ENCODE results near the gene TACC3. TPM values are rescaled to one million over a fixed set of nuclear protein-coding genes. Genes with fewer than 3 reads are reported as not detected.

TACC3 gene
- total RNA-seq, 1 donor from 2014 or later, result 15.0 TPM

GRCh38 chr4:1708581-1708980 is 12.7 kb upstream of the TACC3 start:
- no peak overlapping the region for H3K9ac ChIP-seq (ENCODE audit: low read length)
- H3K27me3 ChIP-seq (ENCODE audit: insufficient read depth, low read length), result no peaks in the 10 kb centered on the region
- H3K9me3 Mint-ChIP-seq (ENCODE audit: unreplicated experiment), result no peaks in the 10 kb centered on the region
- peak overlapping the region; percentile 29 for H3K4me3 Mint-ChIP-seq (ENCODE audit: unreplicated experiment)
- DNase-seq (ENCODE audit: low read depth) (no peak), FAIRE-seq (no peak)
- peaks cover 64% of the 10 kb centered on the region for H4K20me1 ChIP-seq (ENCODE audit: insufficient read depth, low read length)
- H3K9me3 ChIP-seq (ENCODE audit: insufficient read depth, low read depth, low read length), result no peaks in the 10 kb centered on the region
- peaks cover 82% of the 10 kb centered on the region for H3K79me2 ChIP-seq (ENCODE audit: insufficient read depth, low read length)
- H3K36me3 Mint-ChIP-seq (ENCODE audit: low read depth, unreplicated experiment), result peaks cover 21% of the 10 kb centered on the region
- H3K4me3 ChIP-seq (ENCODE audit: insufficient read depth, low read depth, low read length), result no peak overlapping the region
- no peak overlapping the region for H3K27ac ChIP-seq (ENCODE audit: low read depth, low read length)
- no peak overlapping the region for H3K27ac Mint-ChIP-seq (ENCODE audit: unreplicated experiment)
- peaks cover 6% of the 10 kb centered on the region for H3K4me1 ChIP-seq (ENCODE audit: insufficient read depth, low read length)
- peaks cover 17% of the 10 kb centered on the region for H3K4me1 Mint-ChIP-seq (ENCODE audit: low read depth, unreplicated experiment)
- TF ChIP-seq CTCF (IDR thresholded peaks at IDR 0.05; ENCODE audit: insufficient read depth, low read depth, low read length), result no peak
- peaks cover 6% of the 10 kb centered on the region for H3K36me3 ChIP-seq (ENCODE audit: insufficient read depth, low read length)
- H3K4me2 ChIP-seq (ENCODE audit: low read length), result no peak overlapping the region
- no peaks in the 10 kb centered on the region for H3K27me3 Mint-ChIP-seq (ENCODE audit: low read depth, unreplicated experiment)
- H2AFZ ChIP-seq (ENCODE audit: low read depth, low read length), result no peak overlapping the region

- Histone ChIP-seq H3K27me3 (ENCODE audit: insufficient read depth, low read length) (no peaks in the 10 kb centered on the region), H3K9me3 (ENCODE audit: insufficient read depth, low read depth, low read length) (no peaks in the 10 kb centered on the region), H4K20me1 (ENCODE audit: insufficient read depth, low read length) (peaks cover 43% of the 10 kb centered on the region), H3K79me2 (ENCODE audit: insufficient read depth, low read length) (peaks cover 58% of the 10 kb centered on the region), H3K36me3 (ENCODE audit: insufficient read depth, low read length) (peaks cover 6% of the 10 kb centered on the region), H3K27ac (ENCODE audit: low read depth, low read length) (peak overlapping the region; percentile 95), H2AFZ (ENCODE audit: low read depth, low read length) (peak overlapping the region; percentile 38), H3K9ac (ENCODE audit: low read length) (peak overlapping the region; percentile 90), H3K4me3 (ENCODE audit: insufficient read depth, low read depth, low read length) (peak overlapping the region; percentile 85), H3K4me2 (ENCODE audit: low read length) (peak overlapping the region; percentile 97), H3K4me1 (ENCODE audit: insufficient read depth, low read length) (peaks cover 6% of the 10 kb centered on the region)
- FAIRE-seq (no peak), DNase-seq (ENCODE audit: low read depth) (no peak)
- Mint-ChIP-seq H3K4me3 (ENCODE audit: unreplicated experiment) (peak overlapping the region; percentile 96), H3K4me1 (ENCODE audit: low read depth, unreplicated experiment) (peaks cover 17% of the 10 kb centered on the region), H3K27ac (ENCODE audit: unreplicated experiment) (peak overlapping the region; percentile 93), H3K36me3 (ENCODE audit: low read depth, unreplicated experiment) (peaks cover 12% of the 10 kb centered on the region), H3K9me3 (ENCODE audit: unreplicated experiment) (no peaks in the 10 kb centered on the region), H3K27me3 (ENCODE audit: low read depth, unreplicated experiment) (no peaks in the 10 kb centered on the region)
- TF ChIP-seq CTCF (IDR thresholded peaks at IDR 0.05; ENCODE audit: insufficient read depth, low read depth, low read length), result no peak
- TF ChIP-seq EZH2 (IDR thresholded peaks at IDR 0.05; ENCODE audit: insufficient read depth, low read length), result no peak
Observed at GRCh38 chr4:1711055-1711570, 10.2 kb upstream of the TACC3 start.

DNA sequence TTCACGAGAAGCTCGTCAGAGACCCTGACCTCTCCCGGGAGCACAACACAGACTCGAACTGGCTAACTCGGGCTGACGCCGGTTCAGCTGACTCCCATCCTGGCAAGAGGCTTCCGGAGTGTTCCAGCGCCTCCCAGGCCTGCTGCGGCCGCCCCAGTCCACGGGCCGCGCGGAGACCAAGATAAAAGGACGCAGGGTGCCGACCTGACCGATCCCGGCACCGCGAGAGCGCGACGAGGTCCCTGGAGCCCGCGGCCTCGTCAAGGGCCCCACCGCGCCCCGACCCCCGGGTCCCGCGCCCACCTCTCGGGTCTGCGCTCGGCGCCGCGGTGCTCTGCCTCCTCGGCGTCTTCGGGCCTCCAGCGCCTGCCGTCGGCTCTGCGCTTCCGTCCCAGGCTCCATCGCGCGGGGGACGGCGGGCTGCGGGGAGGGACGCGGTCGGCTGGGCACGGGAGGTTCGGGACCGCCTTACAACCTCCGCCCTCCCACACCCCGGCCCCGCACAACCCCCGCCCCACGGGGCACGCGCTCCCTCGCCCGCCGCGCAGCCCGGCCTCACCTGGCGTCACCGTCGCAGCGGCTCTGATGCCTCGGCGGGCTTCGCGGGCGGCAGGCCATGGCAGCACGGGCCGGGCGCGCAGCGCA is 9.6 kb upstream of the TACC3 start:
- Mint-ChIP-seq H3K36me3 (ENCODE audit: low read depth, unreplicated experiment) (peaks cover 9% of the 10 kb centered on the region), H3K4me1 (ENCODE audit: low read depth, unreplicated experiment) (peaks cover 17% of the 10 kb centered on the region), H3K27me3 (ENCODE audit: low read depth, unreplicated experiment) (no peaks in the 10 kb centered on the region), H3K27ac (ENCODE audit: unreplicated experiment) (peak overlapping the region; percentile 93), H3K9me3 (ENCODE audit: unreplicated experiment) (no peaks in the 10 kb centered on the region), H3K4me3 (ENCODE audit: unreplicated experiment) (peak overlapping the region; percentile 96)
- H3K9me3 ChIP-seq (ENCODE audit: insufficient read depth, low read depth, low read length), result no peaks in the 10 kb centered on the region
- no peak for TF ChIP-seq CTCF (IDR thresholded peaks at IDR 0.05; ENCODE audit: insufficient read depth, low read depth, low read length)
- no peak for TF ChIP-seq EZH2 (IDR thresholded peaks at IDR 0.05; ENCODE audit: insufficient read depth, low read length)
- H3K4me3 ChIP-seq (ENCODE audit: insufficient read depth, low read depth, low read length), result peak overlapping the region; percentile 85
- peak overlapping the region; percentile 97 for H3K4me2 ChIP-seq (ENCODE audit: low read length)
- H4K20me1 ChIP-seq (ENCODE audit: insufficient read depth, low read length), result peaks cover 38% of the 10 kb centered on the region
- peaks cover 2% of the 10 kb centered on the region for H3K36me3 ChIP-seq (ENCODE audit: insufficient read depth, low read length)
- H3K27ac ChIP-seq (ENCODE audit: low read depth, low read length), result peak overlapping the region; percentile 95
- peaks cover 6% of the 10 kb centered on the region for H3K4me1 ChIP-seq (ENCODE audit: insufficient read depth, low read length)
- peak overlapping the region; percentile 90 for H3K9ac ChIP-seq (ENCODE audit: low read length)
- FAIRE-seq, result no peak
- H2AFZ ChIP-seq (ENCODE audit: low read depth, low read length), result peak overlapping the region; percentile 39
- no peaks in the 10 kb centered on the region for H3K27me3 ChIP-seq (ENCODE audit: insufficient read depth, low read length)
- peak; percentile 37 for DNase-seq (ENCODE audit: low read depth)
- peaks cover 56% of the 10 kb centered on the region for H3K79me2 ChIP-seq (ENCODE audit: insufficient read depth, low read length)

Measured in astrocyte (in vitro differentiated cells and primary cell).